HL-60 (cell line): Measurements from ENCODE around the gene TMEM91.

Source experiments
- DNase-seq, 2 experiments: peaks; one replicate each; pipeline ENCODE4 v3.0.0-alpha.2; 2010 to 2020; ENCODE audit warnings: low read depth in 1 of 2, low spot score in 1 of 2
- H3K27ac ChIP-seq: fragments of 250-450 bp; sonication (Bioruptor Pico); replicated peaks from 2 replicates; pipeline ENCODE4 v1.5.1; 2020; ENCODE audit warnings: mild to moderate bottlenecking, moderate library complexity
- H3K27me3 ChIP-seq: fragments of 250-450 bp; sonication (Bioruptor Pico); 2 replicates; pipeline ENCODE4 v1.5.1; 2021; ENCODE audit warnings: mild to moderate bottlenecking, moderate library complexity; ENCODE audit not compliant: insufficient read depth, poor library complexity, severe bottlenecking
- H3K4me3 ChIP-seq: replicated peaks from 2 replicates; pipeline ENCODE4 v1.5.1; 2011; ENCODE audit warnings: mild to moderate bottlenecking, control low read depth, low read length; ENCODE audit not compliant: insufficient read depth
- CTCF ChIP-seq: IDR thresholded peaks from one replicate; pipeline ENCODE4 v1.5.1; 2011; ENCODE audit warnings: low read length, control low read depth, inconsistent platforms; ENCODE audit not compliant: insufficient read depth
- GABPA ChIP-seq: IDR thresholded peaks from 2 replicates; pipeline ENCODE4 v1.6.1; 2012; ENCODE audit warnings: low read depth
- POLR2AphosphoS5 ChIP-seq: IDR thresholded peaks from 2 replicates; pipeline ENCODE4 v1.6.1; 2012; ENCODE audit warnings: low read depth
- REST ChIP-seq: IDR thresholded peaks from 2 replicates; pipeline ENCODE4 v1.6.1; 2012; ENCODE audit warnings: low read depth; ENCODE audit not compliant: insufficient replicate concordance
- SPI1 ChIP-seq: IDR thresholded peaks from 2 replicates; pipeline ENCODE4 v1.6.1; 2012; ENCODE audit warnings: low read depth, mild to moderate bottlenecking, borderline replicate concordance

Gene TMEM91

GRCh38 chr19:41403181-41403970 is 27.0 kb downstream of the TMEM91 start:
- no peak overlapping the region for H3K4me3 ChIP-seq
- no peak for TF ChIP-seq REST
- no peak for TF ChIP-seq POLR2AphosphoS5
- TF ChIP-seq GABPA = no peak
- no peak for TF ChIP-seq CTCF
- no peak for TF ChIP-seq SPI1
- DNase-seq = no peak
- H3K27me3 ChIP-seq = no peaks in the 10 kb centered on the region
- no peak overlapping the region for H3K27ac ChIP-seq

GRCh38 chr19:41405776-41406175 is 29.4 kb downstream of the TMEM91 start:
- no peak overlapping the region for H3K27ac ChIP-seq
- no peak for TF ChIP-seq CTCF
- TF ChIP-seq POLR2AphosphoS5 = no peak
- TF ChIP-seq REST = no peak
- TF ChIP-seq SPI1 = no peak
- TF ChIP-seq GABPA = no peak
- no peak for DNase-seq
- H3K27me3 ChIP-seq = no peaks in the 10 kb centered on the region
- no peak overlapping the region for H3K4me3 ChIP-seq

- Histone ChIP-seq H3K4me3 (no peak overlapping the region), H3K27ac (peak overlapping the region; percentile 92), H3K27me3 (no peaks in the 10 kb centered on the region)
- peak in 1 of 2 experiments; percentile 78 for DNase-seq
- TF ChIP-seq CTCF (no peak), SPI1 (no peak), REST (no peak), POLR2AphosphoS5 (no peak), GABPA (no peak)
Observed at GRCh38 chr19:41407271-41407670, 30.9 kb downstream of the TMEM91 start.
